H1 (cell line): Measurements from ENCODE around the gene UBB. TPM values are rescaled to one million over a fixed set of nuclear protein-coding genes. Genes with fewer than 3 reads are reported as not detected.

Source experiments
- CTCF ChIA-PET: fragments of 300-600 bp; sonication (Branson Sonifier 250); formaldehyde crosslinking; loops from one replicate; lab custom pipeline; 2021; ENCODE audit not compliant: partially characterized antibody; lab: Charles Lee
- POLR2A ChIA-PET: fragments of 300-600 bp; sonication (Branson Sonifier 250); formaldehyde crosslinking; loops from one replicate; lab custom pipeline; 2021; ENCODE audit warnings: inconsistent platforms; ENCODE audit not compliant: partially characterized antibody; lab: Charles Lee
- DNase-seq, 2 experiments: peaks; one replicate each; pipeline versions ENCODE4 v3.0.0 to v3.0.0-alpha.2; 2010 to 2022; ENCODE audit warnings: low spot score in 2 of 2, low read depth in 1 of 2, mixed read lengths in 1 of 2
- FAIRE-seq: peaks from 2 replicates; lab custom pipeline; 2011; peaks lifted over from hg19 to GRCh38; lab: Jason Lieb, UNC
- H2AFZ ChIP-seq: 2 replicates; pipeline ENCODE4 v1.8.1; 2012; ENCODE audit warnings: low read length, inconsistent platforms
- H2AK5ac ChIP-seq: 2 replicates; pipeline ENCODE4 v1.6.1; 2013; ENCODE audit warnings: low read depth, low read length
- H2BK120ac ChIP-seq: replicated peaks from 2 replicates; pipeline ENCODE3; 2013; ENCODE audit warnings: low read depth, low read length, inconsistent platforms
- H2BK12ac ChIP-seq: 2 replicates; pipeline ENCODE4 v1.6.1; 2013; ENCODE audit warnings: low read depth, low read length
- H2BK15ac ChIP-seq: 2 replicates; pipeline ENCODE4 v1.6.1; 2013; ENCODE audit warnings: low read length
- H2BK20ac ChIP-seq: 2 replicates; pipeline ENCODE4 v1.6.1; 2013; ENCODE audit warnings: low read length
- H2BK5ac ChIP-seq: 2 replicates; pipeline ENCODE4 v1.6.1; 2013; ENCODE audit warnings: low read depth, low read length
- H3K14ac ChIP-seq: 2 replicates; pipeline ENCODE4 v1.6.1; 2013; ENCODE audit warnings: inconsistent platforms; ENCODE audit not compliant: insufficient read length
- H3K18ac ChIP-seq: 2 replicates; pipeline ENCODE4 v1.6.1; 2013; ENCODE audit warnings: low read length; ENCODE audit errors: extremely low read depth
- H3K23ac ChIP-seq: 2 replicates; pipeline ENCODE4 v1.6.1; 2013; ENCODE audit warnings: inconsistent platforms; ENCODE audit not compliant: insufficient read length
- H3K23me2 ChIP-seq: 2 replicates; pipeline ENCODE4 v1.6.1; 2013; ENCODE audit warnings: low read depth, low read length
- H3K27ac ChIP-seq: 2 replicates; pipeline ENCODE4 v1.6.1; 2011; ENCODE audit warnings: low read depth, low read length, inconsistent platforms
- H3K27me3 ChIP-seq, 4 experiments: replicated peaks in 1 of 4; 1 replicate in 1 of 4; 2 replicates in 3 of 4; pipeline versions ENCODE4 v1.6.1 to v1.8.1; 2011 to 2013; ENCODE audit warnings: low read length in 3 of 4, mild to moderate bottlenecking in 3 of 4, inconsistent platforms in 2 of 4, mixed read lengths in 2 of 4, moderate library complexity in 1 of 4; ENCODE audit not compliant: control insufficient read depth in 3 of 4, insufficient read depth in 3 of 4; ENCODE audit errors: extremely low read depth in 1 of 4
- H3K36me3 ChIP-seq, 4 experiments: 2 replicates each; pipeline versions ENCODE4 v1.6.1 to v1.8.1; 2011 to 2013; ENCODE audit warnings: mild to moderate bottlenecking in 4 of 4, low read length in 3 of 4, moderate library complexity in 2 of 4, control low read depth in 1 of 4, inconsistent platforms in 1 of 4; ENCODE audit not compliant: insufficient read depth in 4 of 4, control insufficient read depth in 2 of 4
- H3K4ac ChIP-seq: replicated peaks from 2 replicates; pipeline ENCODE3; 2013; ENCODE audit warnings: low read length, low read depth, mixed read lengths, inconsistent platforms; ENCODE audit not compliant: insufficient read length
- H3K4me1 ChIP-seq, 4 experiments: replicated peaks in 1 of 4; 1 replicate in 1 of 4; 2 replicates in 3 of 4; pipeline versions ENCODE4 v1.6.1 to v1.8.1; 2011 to 2013; ENCODE audit warnings: low read length in 3 of 4, inconsistent platforms in 2 of 4, mixed read lengths in 1 of 4; ENCODE audit not compliant: insufficient read depth in 4 of 4, control insufficient read depth in 3 of 4
- H3K4me2 ChIP-seq, 2 experiments: 2 replicates each; pipeline versions ENCODE4 v1.6.1 to v1.8.1; 2011 to 2013; ENCODE audit warnings: low read depth in 2 of 2, low read length in 2 of 2, control low read depth in 1 of 2, inconsistent platforms in 1 of 2, mild to moderate bottlenecking in 1 of 2; ENCODE audit not compliant: insufficient read depth in 1 of 2
- H3K4me3 ChIP-seq, 4 experiments: fragments of 200-600, 300-600 bp in 1 of 4; sonication (generic), shearing (Covaris generic), sonication (Bioruptor Twin) in 1 of 4; 2 replicates each; pipeline versions ENCODE4 v1.5.1 to v1.8.1; 2011 to 2016; ENCODE audit warnings: low read length in 4 of 4, low read depth in 3 of 4, control low read depth in 2 of 4, inconsistent platforms in 2 of 4, mild to moderate bottlenecking in 2 of 4, mixed read lengths in 1 of 4, moderate library complexity in 1 of 4; ENCODE audit not compliant: insufficient read depth in 2 of 4; ENCODE audit errors: extremely low read depth in 1 of 4
- H3K56ac ChIP-seq: replicated peaks from 2 replicates; pipeline ENCODE3; 2013; ENCODE audit warnings: low read depth, mild to moderate bottlenecking, mixed read lengths, low read length, inconsistent platforms; ENCODE audit not compliant: insufficient read length
- H3K79me1 ChIP-seq: 2 replicates; pipeline ENCODE4 v1.6.1; 2013; ENCODE audit warnings: low read depth, low read length, control low read depth
- H3K79me2 ChIP-seq, 2 experiments: 2 replicates each; pipeline versions ENCODE4 v1.6.1 to v1.8.1; 2012 to 2013; ENCODE audit warnings: low read length in 2 of 2, mild to moderate bottlenecking in 2 of 2, inconsistent platforms in 1 of 2; ENCODE audit not compliant: insufficient read depth in 2 of 2, control insufficient read depth in 1 of 2
- H3K9ac ChIP-seq, 4 experiments: replicated peaks in 1 of 4; 1 replicate in 1 of 4; 2 replicates in 3 of 4; pipeline versions ENCODE4 v1.6.1 to v1.8.1; 2011 to 2013; ENCODE audit warnings: low read depth in 3 of 4, low read length in 3 of 4, control low read depth in 2 of 4, mild to moderate bottlenecking in 2 of 4, moderate library complexity in 2 of 4, inconsistent platforms in 1 of 4; ENCODE audit errors: extremely low read depth in 1 of 4
- H3K9me3 ChIP-seq, 2 experiments: 2 replicates each; pipeline versions ENCODE4 v1.6.1 to v1.8.1; 2012 to 2013; ENCODE audit warnings: mild to moderate bottlenecking in 2 of 2, moderate library complexity in 2 of 2, control low read depth in 1 of 2, inconsistent platforms in 1 of 2, low read depth in 1 of 2, low read length in 1 of 2, mixed read lengths in 1 of 2; ENCODE audit not compliant: insufficient read depth in 2 of 2
- H4K20me1 ChIP-seq, 2 experiments: replicated peaks in 1 of 2; 2 replicates each; pipeline versions ENCODE3 to v1.8.1; 2011 to 2013; ENCODE audit warnings: inconsistent platforms in 2 of 2, low read length in 2 of 2, mild to moderate bottlenecking in 1 of 2; ENCODE audit not compliant: insufficient read depth in 2 of 2, control insufficient read depth in 1 of 2
- H4K5ac ChIP-seq: 2 replicates; pipeline ENCODE4 v1.6.1; 2013; ENCODE audit warnings: low read length, low read depth, mixed read lengths, inconsistent platforms; ENCODE audit not compliant: insufficient read length
- H4K8ac ChIP-seq: 2 replicates; pipeline ENCODE4 v1.8.0; 2013; ENCODE audit warnings: mild to moderate bottlenecking, moderate library complexity, low read length, inconsistent platforms; ENCODE audit not compliant: insufficient read depth; ENCODE audit errors: extremely low read depth
- H4K91ac ChIP-seq: replicated peaks from 2 replicates; pipeline ENCODE3; 2013; ENCODE audit warnings: low read length, mixed read lengths, inconsistent platforms; ENCODE audit not compliant: insufficient read length
- BCL11A ChIP-seq, 2 experiments: IDR thresholded peaks; one replicate each; pipeline ENCODE4 v1.6.1; 2011; ENCODE audit warnings: low read depth in 2 of 2, low read length in 2 of 2, mild to moderate bottlenecking in 2 of 2
- CTBP2 ChIP-seq: IDR thresholded peaks from 2 replicates; pipeline ENCODE4 v1.7.0; 2011; ENCODE audit warnings: borderline replicate concordance, mild to moderate bottlenecking, moderate library complexity, mixed read lengths, low read length; ENCODE audit not compliant: insufficient read depth, insufficient read length
- JUN ChIP-seq: IDR thresholded peaks from 2 replicates; pipeline ENCODE4 v1.6.1; 2011; ENCODE audit warnings: low read depth, mild to moderate bottlenecking, improper control_type of control experiment, low read length
- NRF1 ChIP-seq: IDR thresholded peaks from 2 replicates; pipeline ENCODE4 v1.6.1; 2011; ENCODE audit warnings: mild to moderate bottlenecking, low read depth, low read length, improper control_type of control experiment
- RNF2 ChIP-seq: fragments of 200-900, 300-1000 bp; sonication (generic); IDR thresholded peaks from 2 replicates; pipeline ENCODE4 v1.7.1; 2016; ENCODE audit warnings: borderline replicate concordance, low read depth, mild to moderate bottlenecking, antibody characterized with exemption, low read length; ENCODE audit not compliant: poor library complexity, severe bottlenecking; ENCODE audit errors: missing control alignments
- SIN3A ChIP-seq, 2 experiments: IDR thresholded peaks in 1 of 2; conservative IDR thresholded peaks in 1 of 2; 2 replicates each; pipeline ENCODE4 v1.6.1; 2011 to 2012; ENCODE audit warnings: low read length in 2 of 2, improper control_type of control experiment in 1 of 2, low read depth in 1 of 2, mild to moderate bottlenecking in 1 of 2
- WGBS, 2 experiments: shearing (Covaris generic) in 1 of 2; methylation state at CpG; one replicate each; pipeline versions ENCODE4 v1.1.6 to v1.1.7; 2013 to 2015; ENCODE audit warnings: low lambda C conversion rate in 2 of 2, mixed read lengths in 2 of 2, inconsistent platforms in 1 of 2, low coverage in 1 of 2, missing lambda C conversion rate in 1 of 2; ENCODE audit not compliant: insufficient replicate concordance in 2 of 2, insufficient coverage in 1 of 2, insufficient read length in 1 of 2; ENCODE audit errors: extremely low coverage in 1 of 2, missing lambda C conversion rate in 1 of 2; 5-methylcytosine and 5-hydroxymethylcytosine counted together
- polyA plus RNA-seq, 7 experiments: library from polyadenylated mRNA; depleted of rRNA in 3 of 7; stranded (reverse) in 5 of 7; unstranded in 2 of 7; fragments of >200 nt in 5 of 7; fragments of 200-250 nt in 2 of 7; gene quantifications; 1 replicate in 5 of 7; 2 replicates in 1 of 7; 4 replicates in 1 of 7; pipeline versions ENCODE4 v1.2.1 to v1.2.3, GENCODE V29; 2011 to 2013; ENCODE audit warnings: missing spikeins in 2 of 7, mixed read lengths in 2 of 7
- total RNA-seq: library from RNA; stranded (reverse); fragmentation: NEBNext Ultra II Directional; extraction: Animal tissue kit (Norgen Biotek cat#: 25700); gene quantifications from 2 replicates; pipeline ENCODE4 v1.2.1, GENCODE V29; 2021
- TF ChIP-seq, protein P1 (sequence below): IDR thresholded peaks from 2 replicates; pipeline ENCODE4 v1.6.1; 2012; ENCODE audit warnings: low read length, inconsistent platforms
- TF ChIP-seq, protein P2 (sequence below): IDR thresholded peaks from 2 replicates; pipeline ENCODE4 v1.6.1; 2011; ENCODE audit warnings: low read length, improper control_type of control experiment

Gene UBB
- total and polyA plus RNA-seq, 2 of the 8 experiments (the other 6 are each of a cell fraction or from before 2014, with no cell fraction given), result 1,597 to 1,605 TPM

DNA sequence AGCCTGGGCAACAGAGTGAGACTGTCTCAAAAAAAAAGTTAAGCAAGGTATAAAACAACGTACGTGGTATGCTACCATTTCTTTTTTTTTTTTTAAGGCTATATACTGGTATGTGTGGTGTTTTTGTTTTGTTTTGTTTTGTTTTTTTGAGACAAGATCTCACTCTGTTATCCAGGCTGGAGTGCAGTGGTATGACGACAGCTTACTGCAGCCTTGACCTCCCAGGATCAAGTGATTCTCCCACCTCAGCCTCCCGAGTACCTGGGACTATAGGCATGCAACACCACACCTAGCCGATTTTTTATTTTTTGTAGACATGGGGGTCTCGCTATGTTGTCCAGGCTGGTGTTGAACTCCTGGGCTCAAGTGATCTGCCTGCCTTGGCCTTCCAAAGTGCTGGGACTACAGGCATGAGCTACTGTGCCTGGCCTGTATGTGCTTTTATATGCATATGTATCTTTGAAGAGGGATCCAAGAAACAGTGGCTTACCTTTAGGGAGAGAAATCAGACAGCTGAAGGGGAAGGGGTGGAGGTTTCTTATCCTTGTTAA lies 34.1 kb upstream of the UBB start:
- Histone ChIP-seq H3K14ac (no peak overlapping the region), H2BK20ac (no peak overlapping the region), H2BK15ac (no peak overlapping the region), H3K36me3 (peaks cover 25 to 65% (median 46%) of the 10 kb centered on the region in 4 experiments), H3K18ac (no peak overlapping the region), H4K91ac (no peak overlapping the region), H2AK5ac (no peak overlapping the region), H3K79me2 (peaks cover 0 to 27% of the 10 kb centered on the region in 2 experiments; a peak in 2 of 4 replicates), H4K20me1 (peaks cover 0 to 4% of the 10 kb centered on the region in 2 experiments), H3K23ac (no peak overlapping the region), H4K5ac (no peak overlapping the region), H3K4ac (no peak overlapping the region), H2BK5ac (no peak overlapping the region), H3K23me2 (no peaks in the 10 kb centered on the region), H2AFZ (no peak overlapping the region), H3K56ac (no peak overlapping the region), H3K4me1 (no peaks in the 10 kb centered on the region), H3K9me3 (no peaks in the 10 kb centered on the region), H2BK12ac (no peak overlapping the region), H3K4me2 (no peak overlapping the region), H3K27me3 (no peaks in the 10 kb centered on the region), H4K8ac (no peak overlapping the region; the same call in 1 of the 2 replicates), H3K79me1 (no peaks in the 10 kb centered on the region), H3K27ac (no peak overlapping the region), H2BK120ac (no peak overlapping the region), H3K9ac (no peak overlapping the region), H3K4me3 (no peak overlapping the region)
- WGBS, 2 experiments, result 97% methylated on average over 6 of the region's 6 CpGs; no CpG with 5 or more reads in 1 of the 2 experiments
- FAIRE-seq, result no peak
- ChIA-PET CTCF (no interaction called here), POLR2A (interaction anchor here (1.4 to 2.2 kb wide), 2 partner anchors 17 to 19 kb away, joined by 3 to 8 read pairs; no protein-coding TSS in a partner anchor)
- no peak for DNase-seq
- TF ChIP-seq RNF2, result no peak
- no peak for TF ChIP-seq JUN
- TF ChIP-seq CTBP2, result no peak
- TF ChIP-seq SIN3A (conservative IDR thresholded peaks at IDR 0.05 in 1 of 2, IDR thresholded peaks at IDR 0.05 in 1 of 2; ENCODE audit: low read depth in 1 of 2, low read length in 2 of 2), result no peak
- TF ChIP-seq BCL11A (IDR thresholded peaks at IDR 0.05; ENCODE audit: low read depth in 2 of 2, low read length in 2 of 2), result no peak
- TF ChIP-seq, protein P1, sequence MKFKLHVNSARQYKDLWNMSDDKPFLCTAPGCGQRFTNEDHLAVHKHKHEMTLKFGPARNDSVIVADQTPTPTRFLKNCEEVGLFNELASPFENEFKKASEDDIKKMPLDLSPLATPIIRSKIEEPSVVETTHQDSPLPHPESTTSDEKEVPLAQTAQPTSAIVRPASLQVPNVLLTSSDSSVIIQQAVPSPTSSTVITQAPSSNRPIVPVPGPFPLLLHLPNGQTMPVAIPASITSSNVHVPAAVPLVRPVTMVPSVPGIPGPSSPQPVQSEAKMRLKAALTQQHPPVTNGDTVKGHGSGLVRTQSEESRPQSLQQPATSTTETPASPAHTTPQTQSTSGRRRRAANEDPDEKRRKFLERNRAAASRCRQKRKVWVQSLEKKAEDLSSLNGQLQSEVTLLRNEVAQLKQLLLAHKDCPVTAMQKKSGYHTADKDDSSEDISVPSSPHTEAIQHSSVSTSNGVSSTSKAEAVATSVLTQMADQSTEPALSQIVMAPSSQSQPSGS, result no peak
- TF ChIP-seq NRF1, result no peak
- TF ChIP-seq, protein P2, sequence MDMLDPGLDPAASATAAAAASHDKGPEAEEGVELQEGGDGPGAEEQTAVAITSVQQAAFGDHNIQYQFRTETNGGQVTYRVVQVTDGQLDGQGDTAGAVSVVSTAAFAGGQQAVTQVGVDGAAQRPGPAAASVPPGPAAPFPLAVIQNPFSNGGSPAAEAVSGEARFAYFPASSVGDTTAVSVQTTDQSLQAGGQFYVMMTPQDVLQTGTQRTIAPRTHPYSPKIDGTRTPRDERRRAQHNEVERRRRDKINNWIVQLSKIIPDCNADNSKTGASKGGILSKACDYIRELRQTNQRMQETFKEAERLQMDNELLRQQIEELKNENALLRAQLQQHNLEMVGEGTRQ, result no peak
